Activated CD8-positive, alpha-beta T cell treated with anti-CD3 and anti-CD28 coated beads for 36 hours (primary cell): ENCODE measurements around the gene ROCK2. TPM values are rescaled to one million over a fixed set of nuclear protein-coding genes. Genes with fewer than 3 reads are reported as not detected.
A peak's percentile ranks its signal among the peaks of the same experiment; 100 is the strongest.

ENCODE experiments used
- ATAC-seq: fragments of 200-7000 bp; cut with Tn5 transposase; one replicate; pipeline ENCODE4 v1.10.0; 2021; ENCODE audit warnings: mild to moderate bottlenecking, moderate library complexity
- CTCF ChIA-PET: fragments of 350-600 bp; sonication (Branson Sonifier 250); formaldehyde crosslinking; loops from one replicate; lab custom pipeline; 2021; ENCODE audit warnings: antibody characterized with exemption; lab: Charles Lee
- POLR2A ChIA-PET: fragments of 350-600 bp; sonication (Branson Sonifier 250); formaldehyde crosslinking; loops from one replicate; lab custom pipeline; 2021; ENCODE audit warnings: antibody characterized with exemption; lab: Charles Lee
- DNase-seq: peaks from one replicate; pipeline ENCODE4 v3.0.0-alpha.2; 2020
- H3K27ac Mint-ChIP-seq: one replicate; pipeline ENCODE4 v1.8.0; 2021; ENCODE audit warnings: mild to moderate bottlenecking, mixed read lengths
- H3K27me3 Mint-ChIP-seq: one replicate; pipeline ENCODE4 v1.8.0; 2021; ENCODE audit warnings: mixed read lengths
- H3K36me3 Mint-ChIP-seq: one replicate; pipeline ENCODE4 v1.8.0; 2021; ENCODE audit warnings: low read depth, mixed read lengths
- H3K4me1 Mint-ChIP-seq: one replicate; pipeline ENCODE4 v1.8.0; 2021; ENCODE audit warnings: low read depth, mixed read lengths
- H3K4me3 Mint-ChIP-seq: one replicate; pipeline ENCODE4 v1.8.0; 2021; ENCODE audit warnings: mild to moderate bottlenecking, moderate library complexity, mixed read lengths
- H3K9me3 Mint-ChIP-seq: one replicate; pipeline ENCODE4 v1.8.0; 2021; ENCODE audit warnings: mixed read lengths
- intact Hi-C: fragments of 100-400 bp; cut with micrococcal nuclease; formaldehyde crosslinking; loops from one replicate; pipeline ENCODE4 v1.10.0; 2022
- total RNA-seq, 2 experiments: library from RNA; stranded (reverse); gene quantifications; one replicate each; pipeline ENCODE4 v1.2.3, GENCODE V29; 2021
- TF ChIP-seq, protein P1 (sequence below): fragments of 200-600 bp; IDR thresholded peaks from one replicate; pipeline ENCODE4 v1.8.0; 2022; ENCODE audit warnings: antibody characterized with exemption, mild to moderate bottlenecking

The ROCK2 gene
- total RNA-seq, 2 experiments from 2014 or later = 12.7 to 13.9 TPM

DNA sequence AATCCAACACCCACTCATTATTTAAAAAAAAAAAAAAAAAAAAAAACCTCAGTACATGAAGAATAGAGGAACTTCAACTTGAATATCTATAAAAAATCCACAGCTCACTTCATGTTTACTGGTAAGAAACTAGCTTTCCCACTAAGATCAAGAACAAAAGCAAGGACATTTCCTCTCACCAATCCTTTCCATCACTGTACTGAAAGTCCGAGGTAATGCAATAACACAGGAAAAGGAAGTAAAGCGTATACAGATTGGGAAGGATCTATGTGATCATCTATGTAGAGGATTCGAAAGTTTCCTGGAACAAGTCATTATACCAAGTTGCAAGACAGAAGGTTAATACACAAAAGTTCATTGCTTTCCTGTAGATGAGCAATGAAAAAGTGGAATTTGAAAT, 63.2 kb downstream of the ROCK2 start:
- H3K27me3 Mint-ChIP-seq = no peaks in the 10 kb centered on the region
- ChIA-PET CTCF (no interaction called here), POLR2A (no interaction called here)
- H3K9me3 Mint-ChIP-seq = peaks cover 9% of the 10 kb centered on the region
- H3K36me3 Mint-ChIP-seq = peaks cover 52% of the 10 kb centered on the region
- H3K27ac Mint-ChIP-seq = no peak overlapping the region
- DNase-seq (no peak), ATAC-seq (no peak)
- H3K4me1 Mint-ChIP-seq = peaks cover 11% of the 10 kb centered on the region
- intact Hi-C loops = no loop called here
- H3K4me3 Mint-ChIP-seq = no peak overlapping the region
- TF ChIP-seq, protein P1, sequence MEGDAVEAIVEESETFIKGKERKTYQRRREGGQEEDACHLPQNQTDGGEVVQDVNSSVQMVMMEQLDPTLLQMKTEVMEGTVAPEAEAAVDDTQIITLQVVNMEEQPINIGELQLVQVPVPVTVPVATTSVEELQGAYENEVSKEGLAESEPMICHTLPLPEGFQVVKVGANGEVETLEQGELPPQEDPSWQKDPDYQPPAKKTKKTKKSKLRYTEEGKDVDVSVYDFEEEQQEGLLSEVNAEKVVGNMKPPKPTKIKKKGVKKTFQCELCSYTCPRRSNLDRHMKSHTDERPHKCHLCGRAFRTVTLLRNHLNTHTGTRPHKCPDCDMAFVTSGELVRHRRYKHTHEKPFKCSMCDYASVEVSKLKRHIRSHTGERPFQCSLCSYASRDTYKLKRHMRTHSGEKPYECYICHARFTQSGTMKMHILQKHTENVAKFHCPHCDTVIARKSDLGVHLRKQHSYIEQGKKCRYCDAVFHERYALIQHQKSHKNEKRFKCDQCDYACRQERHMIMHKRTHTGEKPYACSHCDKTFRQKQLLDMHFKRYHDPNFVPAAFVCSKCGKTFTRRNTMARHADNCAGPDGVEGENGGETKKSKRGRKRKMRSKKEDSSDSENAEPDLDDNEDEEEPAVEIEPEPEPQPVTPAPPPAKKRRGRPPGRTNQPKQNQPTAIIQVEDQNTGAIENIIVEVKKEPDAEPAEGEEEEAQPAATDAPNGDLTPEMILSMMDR = no peak

DNA sequence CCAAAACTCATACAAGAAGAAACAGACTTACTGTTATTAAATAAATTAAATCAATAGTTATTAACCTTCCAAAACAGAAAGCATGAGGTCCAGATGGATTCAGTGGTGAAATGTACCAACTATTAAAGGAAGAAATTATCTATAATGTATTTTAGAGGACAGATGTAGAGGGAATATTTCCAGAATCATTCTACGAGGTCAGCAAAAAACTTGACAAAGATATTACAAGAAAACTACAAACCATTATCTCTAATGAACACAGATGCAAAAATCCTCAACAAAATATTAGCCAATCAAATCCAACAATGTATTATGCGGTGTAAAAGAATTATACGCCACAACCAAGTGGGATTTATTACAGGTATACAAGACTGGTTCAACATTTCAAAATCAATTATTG, 63.7 kb downstream of the ROCK2 start:
- TF ChIP-seq, protein P1 = no peak
- Mint-ChIP-seq H3K27ac (no peak overlapping the region), H3K9me3 (peaks cover 9% of the 10 kb centered on the region), H3K4me1 (peaks cover 16% of the 10 kb centered on the region), H3K27me3 (no peaks in the 10 kb centered on the region), H3K4me3 (no peak overlapping the region), H3K36me3 (peaks cover 49% of the 10 kb centered on the region)
- no peak for ATAC-seq
- DNase-seq = no peak
- POLR2A ChIA-PET = no interaction called here
- intact Hi-C loops = no loop called here
- CTCF ChIA-PET = no interaction called here

DNA sequence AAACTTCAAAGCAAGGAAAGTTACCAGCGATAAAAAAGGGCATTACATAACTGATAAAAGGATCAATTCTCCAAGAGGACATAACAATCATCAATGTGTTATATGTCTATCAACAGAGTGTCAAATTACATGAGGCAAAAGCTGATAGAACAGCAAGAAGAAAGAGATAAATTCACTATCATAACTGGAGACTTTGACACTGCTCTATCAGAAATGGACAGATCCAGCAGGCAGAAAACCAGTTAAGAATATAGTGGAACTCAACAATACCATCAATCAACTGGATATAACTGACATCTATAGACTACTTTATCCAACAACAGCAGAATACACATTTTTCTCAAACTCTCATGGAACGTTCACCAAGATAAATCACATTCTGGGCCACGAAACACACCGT, 65.0 kb downstream of the ROCK2 start:
- H3K36me3 Mint-ChIP-seq = peaks cover 41% of the 10 kb centered on the region
- H3K4me1 Mint-ChIP-seq = peaks cover 22% of the 10 kb centered on the region
- ATAC-seq (no peak), DNase-seq (no peak)
- ChIA-PET CTCF (no interaction called here), POLR2A (no interaction called here)
- H3K4me3 Mint-ChIP-seq = no peak overlapping the region
- H3K27me3 Mint-ChIP-seq = no peaks in the 10 kb centered on the region
- intact Hi-C loops = no loop called here
- TF ChIP-seq, protein P1 = no peak
- H3K9me3 Mint-ChIP-seq = peaks cover 11% of the 10 kb centered on the region
- no peak overlapping the region for H3K27ac Mint-ChIP-seq

DNA sequence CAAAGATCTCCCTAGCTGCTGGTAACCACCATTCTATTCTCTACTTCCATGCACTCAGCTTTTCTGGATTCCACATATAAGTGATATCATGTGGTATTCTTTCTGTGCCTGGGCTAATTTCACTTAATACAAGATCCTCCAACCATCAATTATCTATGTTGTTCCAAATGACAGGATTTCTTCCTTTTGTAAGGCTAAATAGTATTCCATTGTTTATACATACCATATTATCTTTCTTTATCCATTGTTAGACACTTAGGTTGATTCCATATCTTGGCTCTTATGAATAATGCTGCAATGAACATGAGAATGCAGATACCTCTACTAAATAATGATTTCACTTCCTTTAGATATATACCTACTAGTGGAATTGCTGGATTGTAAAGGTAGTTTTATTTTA, 66.2 kb downstream of the ROCK2 start:
- TF ChIP-seq, protein P1 = no peak
- ChIA-PET CTCF (no interaction called here), POLR2A (no interaction called here)
- H3K27ac Mint-ChIP-seq = no peak overlapping the region
- ATAC-seq (no peak), DNase-seq (no peak)
- peaks cover 4% of the 10 kb centered on the region for H3K9me3 Mint-ChIP-seq
- no peaks in the 10 kb centered on the region for H3K27me3 Mint-ChIP-seq
- peaks cover 28% of the 10 kb centered on the region for H3K4me1 Mint-ChIP-seq
- intact Hi-C loops = no loop called here
- H3K36me3 Mint-ChIP-seq = peaks cover 31% of the 10 kb centered on the region
- H3K4me3 Mint-ChIP-seq = no peak overlapping the region

DNA sequence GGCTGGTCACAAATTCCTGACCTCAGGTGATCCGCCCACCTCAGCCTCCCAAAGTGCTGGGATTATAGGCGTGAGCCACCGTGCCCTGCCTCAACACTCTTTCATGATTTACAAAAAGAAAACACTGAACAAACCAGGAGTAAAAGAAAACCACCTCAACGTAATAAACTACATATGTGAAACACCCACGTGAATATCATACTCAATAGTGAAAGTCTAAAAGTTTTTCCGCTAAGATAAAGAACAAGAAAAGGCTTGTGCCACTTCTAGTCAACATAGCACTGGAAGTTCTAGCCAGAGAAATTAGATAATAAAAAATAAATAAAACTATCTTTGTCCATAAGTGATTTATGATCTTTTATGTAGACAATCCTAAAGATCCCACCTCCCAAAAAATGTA, 68.5 kb downstream of the ROCK2 start:
- Mint-ChIP-seq H3K4me1 (peaks cover 29% of the 10 kb centered on the region), H3K36me3 (peaks cover 24% of the 10 kb centered on the region), H3K9me3 (peaks cover 4% of the 10 kb centered on the region), H3K27me3 (no peaks in the 10 kb centered on the region), H3K27ac (peak overlapping the region; percentile 11), H3K4me3 (no peak overlapping the region)
- intact Hi-C loops = no loop called here
- ChIA-PET CTCF (interaction anchor here (0.6 kb wide), 1 partner anchor 112 kb away, joined by 3 read pairs; no protein-coding TSS in a partner anchor), POLR2A (no interaction called here)
- peak; percentile 8 for DNase-seq
- no peak for ATAC-seq
- TF ChIP-seq, protein P1 = no peak
